Measurements from ENCODE around the gene URB2.
"Not testable (repeated sequence)": the region's sequence is repeated elsewhere in the genome, so short reads cannot be mapped to it uniquely, and the experiment has no call there.

Gene URB2

GRCh38 chr1:229595876-229596275 lies 30.2 kb upstream of the URB2 start:
- H3K27me3 ChIP-seq (ENCODE audit: control insufficient read depth in 1 of 2, insufficient read depth in 2 of 2, low read length in 2 of 2); H3K9ac ChIP-seq (ENCODE audit: low read length); H3K27ac ChIP-seq (ENCODE audit: low read depth, low read length); H3K9me3 ChIP-seq (ENCODE audit: low read length); H3K4me3 ChIP-seq (ENCODE audit: low read depth in 1 of 2, low read length in 2 of 2): not testable (repeated sequence)
- H3K36me3 ChIP-seq (ENCODE audit: insufficient read depth, low read length) = peaks cover 17% of the 10 kb centered on the region
- H3K4me1 ChIP-seq (ENCODE audit: insufficient read depth, low read length) = peaks cover 17% of the 10 kb centered on the region

DNA sequence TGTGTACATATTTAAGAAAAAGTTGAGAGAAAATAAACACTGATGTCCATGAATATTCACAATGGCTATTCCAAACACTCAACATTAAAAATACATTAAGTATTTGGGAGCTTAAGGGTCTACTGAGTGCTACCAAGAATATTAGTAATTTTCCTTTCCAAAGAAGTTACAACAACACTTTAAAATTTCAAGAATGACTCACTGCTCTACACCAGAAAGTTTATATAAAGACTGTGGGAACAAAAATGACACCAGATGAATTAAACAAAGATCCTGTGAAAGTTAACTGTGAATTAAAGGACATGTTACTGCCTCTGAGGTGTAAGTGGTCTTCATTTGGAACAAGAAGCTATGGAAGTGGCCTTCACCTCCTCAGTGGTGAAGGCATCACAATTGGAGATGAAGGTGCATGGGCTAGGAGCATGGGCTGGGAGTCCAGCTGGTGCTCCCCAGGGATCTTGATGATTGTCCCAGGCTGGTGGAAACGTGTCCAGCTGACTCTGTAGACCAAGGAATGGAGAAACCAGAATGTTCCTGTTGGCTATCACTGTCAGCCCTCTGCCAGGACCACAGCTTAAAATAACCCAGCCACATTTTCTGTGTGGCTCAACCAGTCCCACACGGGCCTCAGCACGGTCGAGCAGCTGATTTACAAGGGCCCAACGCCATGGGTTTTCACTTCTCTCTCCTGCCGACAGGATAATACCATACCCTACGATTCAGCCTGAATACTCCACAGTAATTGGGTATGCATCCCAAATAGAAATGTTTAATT lies 28.9 kb upstream of the URB2 start:
- Histone ChIP-seq H3K36me3 (ENCODE audit: insufficient read depth, low read length) (peaks cover 27% of the 10 kb centered on the region), H3K9me3 (ENCODE audit: low read length) (no peaks in the 10 kb centered on the region), H3K9ac (ENCODE audit: low read length) (no peak overlapping the region), H3K4me1 (ENCODE audit: insufficient read depth, low read length) (peaks cover 17% of the 10 kb centered on the region), H3K4me3 (ENCODE audit: low read depth in 1 of 2, low read length in 2 of 2) (no peak overlapping the region), H3K27me3 (ENCODE audit: control insufficient read depth in 1 of 2, insufficient read depth in 2 of 2, low read length in 2 of 2) (no peaks in the 10 kb centered on the region), H3K27ac (ENCODE audit: low read depth, low read length) (peak overlapping the region; percentile 35)

- Histone ChIP-seq H3K27ac (ENCODE audit: low read depth, low read length) (peak overlapping the region; percentile 22), H3K4me3 (ENCODE audit: low read depth in 1 of 2, low read length in 2 of 2) (no peak overlapping the region), H3K36me3 (ENCODE audit: insufficient read depth, low read length) (peaks cover 34% of the 10 kb centered on the region), H3K9ac (ENCODE audit: low read length) (no peak overlapping the region), H3K4me1 (ENCODE audit: insufficient read depth, low read length) (peaks cover 17% of the 10 kb centered on the region), H3K9me3 (ENCODE audit: low read length) (no peaks in the 10 kb centered on the region), H3K27me3 (ENCODE audit: control insufficient read depth in 1 of 2, insufficient read depth in 2 of 2, low read length in 2 of 2) (no peaks in the 10 kb centered on the region)
These were observed 28.2 kb upstream of the URB2 start for GRCh38 chr1:229597877-229598276.

- no peak overlapping the region for H3K27ac ChIP-seq (ENCODE audit: low read depth, low read length)
- H3K36me3 ChIP-seq (ENCODE audit: insufficient read depth, low read length) = peaks cover 37% of the 10 kb centered on the region
- H3K4me1 ChIP-seq (ENCODE audit: insufficient read depth, low read length) = peaks cover 17% of the 10 kb centered on the region
These were observed 26.7 kb upstream of the URB2 start for GRCh38 chr1:229599218-229599954.

DNA sequence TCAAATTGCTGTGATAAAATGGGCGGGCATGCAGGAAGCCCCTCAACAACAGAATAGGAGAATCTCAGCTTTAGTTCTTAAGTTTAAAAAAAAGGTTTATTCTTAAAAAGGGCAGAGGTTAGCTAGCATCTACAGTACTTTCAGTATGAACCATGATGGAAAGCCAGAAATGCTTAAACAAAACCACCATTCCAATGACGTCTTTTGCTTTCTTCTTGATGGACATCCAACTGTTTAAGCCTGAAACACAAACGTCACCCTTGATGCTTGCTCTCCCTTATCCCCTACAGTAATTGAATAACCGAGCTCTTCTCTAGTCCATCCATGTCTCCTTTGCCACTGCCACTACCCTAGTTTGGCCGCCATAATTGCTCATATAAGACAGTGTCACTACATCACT lies 25.8 kb upstream of the URB2 start:
- H3K27me3 ChIP-seq (ENCODE audit: control insufficient read depth in 1 of 2, insufficient read depth in 2 of 2, low read length in 2 of 2) = no peaks in the 10 kb centered on the region
- peaks cover 17% of the 10 kb centered on the region for H3K4me1 ChIP-seq (ENCODE audit: insufficient read depth, low read length)
- no peak overlapping the region for H3K4me3 ChIP-seq (ENCODE audit: low read depth in 1 of 2, low read length in 2 of 2)
- H3K36me3 ChIP-seq (ENCODE audit: insufficient read depth, low read length) = peaks cover 34% of the 10 kb centered on the region
- no peak overlapping the region for H3K9ac ChIP-seq (ENCODE audit: low read length)
- no peaks in the 10 kb centered on the region for H3K9me3 ChIP-seq (ENCODE audit: low read length)
- no peak overlapping the region for H3K27ac ChIP-seq (ENCODE audit: low read depth, low read length)

More at GRCh38 chr1:229599218-229599954, 26.7 kb upstream of the URB2 start:
- H3K27me3 ChIP-seq (ENCODE audit: control insufficient read depth in 1 of 2, insufficient read depth in 2 of 2, low read length in 2 of 2) = no peaks in the 10 kb centered on the region
- H3K9me3 ChIP-seq (ENCODE audit: low read length) = no peaks in the 10 kb centered on the region
- H3K4me3 ChIP-seq (ENCODE audit: low read depth in 1 of 2, low read length in 2 of 2) = no peak overlapping the region
- H3K9ac ChIP-seq (ENCODE audit: low read length) = no peak overlapping the region

GRCh38 chr1:229603371-229604005 lies 22.6 kb upstream of the URB2 start:
- Histone ChIP-seq H3K27me3 (ENCODE audit: control insufficient read depth in 1 of 2, insufficient read depth in 2 of 2, low read length in 2 of 2) (no peaks in the 10 kb centered on the region), H3K4me1 (ENCODE audit: insufficient read depth, low read length) (no peaks in the 10 kb centered on the region), H3K36me3 (ENCODE audit: insufficient read depth, low read length) (peaks cover 55% of the 10 kb centered on the region), H3K4me3 (ENCODE audit: low read depth in 1 of 2, low read length in 2 of 2) (no peak overlapping the region), H3K27ac (ENCODE audit: low read depth, low read length) (no peak overlapping the region), H3K9me3 (ENCODE audit: low read length) (no peaks in the 10 kb centered on the region), H3K9ac (ENCODE audit: low read length) (no peak overlapping the region)

DNA sequence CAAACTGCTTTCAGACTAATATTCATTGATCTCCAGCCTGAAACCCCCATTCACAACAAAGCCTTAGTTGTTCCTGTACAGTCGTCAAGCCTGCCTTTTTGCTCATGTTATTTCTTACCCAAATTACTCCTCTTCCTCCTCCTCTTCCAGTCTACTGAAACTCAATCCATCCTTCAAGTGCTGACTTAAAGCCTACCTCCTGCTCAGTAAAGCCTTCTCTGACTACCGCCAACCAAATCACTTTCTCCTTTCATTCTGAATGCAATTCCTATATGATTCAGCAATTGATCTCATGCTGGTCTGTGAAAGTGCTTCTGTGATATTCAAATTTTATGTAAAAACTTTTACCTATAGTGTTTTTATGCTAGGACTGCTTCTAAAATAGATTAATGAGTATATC lies 18.7 kb upstream of the URB2 start:
- Histone ChIP-seq H3K4me3 (ENCODE audit: low read depth in 1 of 2, low read length in 2 of 2) (no peak overlapping the region), H3K27ac (ENCODE audit: low read depth, low read length) (no peak overlapping the region), H3K4me1 (ENCODE audit: insufficient read depth, low read length) (no peaks in the 10 kb centered on the region), H3K27me3 (ENCODE audit: control insufficient read depth in 1 of 2, insufficient read depth in 2 of 2, low read length in 2 of 2) (no peaks in the 10 kb centered on the region), H3K36me3 (ENCODE audit: insufficient read depth, low read length) (peaks cover 77% of the 10 kb centered on the region), H3K9ac (ENCODE audit: low read length) (no peak overlapping the region), H3K9me3 (ENCODE audit: low read length) (no peaks in the 10 kb centered on the region)

GRCh38 chr1:229608590-229608989 lies 17.5 kb upstream of the URB2 start:
- Histone ChIP-seq H3K4me1 (ENCODE audit: insufficient read depth, low read length) (no peaks in the 10 kb centered on the region), H3K36me3 (ENCODE audit: insufficient read depth, low read length) (peaks cover 74% of the 10 kb centered on the region), H3K27ac (ENCODE audit: low read depth, low read length) (no peak overlapping the region), H3K27me3 (ENCODE audit: control insufficient read depth in 1 of 2, insufficient read depth in 2 of 2, low read length in 2 of 2) (no peaks in the 10 kb centered on the region), H3K4me3 (ENCODE audit: low read depth in 1 of 2, low read length in 2 of 2) (no peak overlapping the region), H3K9me3 (ENCODE audit: low read length) (no peaks in the 10 kb centered on the region), H3K9ac (ENCODE audit: low read length) (no peak overlapping the region)

GRCh38 chr1:229613938-229614337 lies 12.1 kb upstream of the URB2 start:
- Histone ChIP-seq H3K4me1 (ENCODE audit: insufficient read depth, low read length) (no peaks in the 10 kb centered on the region), H3K27ac (ENCODE audit: low read depth, low read length) (no peak overlapping the region), H3K27me3 (ENCODE audit: control insufficient read depth in 1 of 2, insufficient read depth in 2 of 2, low read length in 2 of 2) (no peaks in the 10 kb centered on the region)

GRCh38 chr1:229614701-229615100 lies 11.3 kb upstream of the URB2 start:
- Histone ChIP-seq H3K36me3 (ENCODE audit: insufficient read depth, low read length) (peaks cover 38% of the 10 kb centered on the region), H3K9me3 (ENCODE audit: low read length) (no peaks in the 10 kb centered on the region), H3K9ac (ENCODE audit: low read length) (no peak overlapping the region), H3K4me3 (ENCODE audit: low read depth in 1 of 2, low read length in 2 of 2) (no peak overlapping the region), H3K27me3 (ENCODE audit: control insufficient read depth in 1 of 2, insufficient read depth in 2 of 2, low read length in 2 of 2) (no peaks in the 10 kb centered on the region), H3K27ac (ENCODE audit: low read depth, low read length) (no peak overlapping the region), H3K4me1 (ENCODE audit: insufficient read depth, low read length) (peaks cover 3% of the 10 kb centered on the region)

More at GRCh38 chr1:229613938-229614337, 12.1 kb upstream of the URB2 start:
- H3K36me3 ChIP-seq (ENCODE audit: insufficient read depth, low read length) = peaks cover 46% of the 10 kb centered on the region
- no peaks in the 10 kb centered on the region for H3K9me3 ChIP-seq (ENCODE audit: low read length)
- no peak overlapping the region for H3K9ac ChIP-seq (ENCODE audit: low read length)
- no peak overlapping the region for H3K4me3 ChIP-seq (ENCODE audit: low read depth in 1 of 2, low read length in 2 of 2)

DNA sequence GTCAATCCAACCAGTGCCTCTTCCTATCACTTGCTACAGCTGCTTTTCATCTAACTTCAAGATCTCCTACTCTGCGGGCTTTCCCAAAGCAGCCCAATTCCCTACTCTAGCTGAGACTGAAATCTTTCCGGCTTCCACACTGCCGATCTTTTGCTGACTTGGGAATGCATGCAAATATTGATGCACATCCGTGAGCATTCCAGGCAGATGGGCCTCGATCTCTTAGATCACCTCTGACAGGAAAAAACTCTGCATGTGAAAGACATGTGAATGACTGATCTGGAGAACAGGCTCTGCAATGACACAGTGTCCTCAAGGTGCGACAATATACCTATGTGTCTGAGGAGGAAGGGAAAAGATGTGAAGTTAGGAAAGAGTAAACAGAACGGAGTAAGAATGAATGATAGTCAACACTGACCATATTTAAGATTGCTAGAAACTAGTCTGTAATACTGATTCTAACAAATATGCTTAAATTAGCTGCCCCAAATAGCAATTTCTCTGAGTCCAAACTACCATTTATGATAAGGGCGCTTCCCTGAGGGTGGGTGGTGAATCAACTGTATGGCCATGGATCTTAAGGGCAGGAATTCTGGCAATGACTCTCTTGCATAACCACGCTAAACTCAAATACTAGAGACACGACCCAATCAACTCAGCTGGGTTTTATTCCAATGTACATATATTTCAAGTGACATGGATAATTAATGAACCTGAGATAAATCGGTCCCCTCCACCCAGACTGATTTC lies 8.5 kb upstream of the URB2 start:
- H3K9ac ChIP-seq (ENCODE audit: low read length) = no peak overlapping the region
- no peak overlapping the region for H3K27ac ChIP-seq (ENCODE audit: low read depth, low read length)
- no peaks in the 10 kb centered on the region for H3K27me3 ChIP-seq (ENCODE audit: control insufficient read depth in 1 of 2, insufficient read depth in 2 of 2, low read length in 2 of 2)
- peaks cover 11% of the 10 kb centered on the region for H3K36me3 ChIP-seq (ENCODE audit: insufficient read depth, low read length)
- H3K9me3 ChIP-seq (ENCODE audit: low read length) = no peaks in the 10 kb centered on the region
- no peak overlapping the region for H3K4me3 ChIP-seq (ENCODE audit: low read depth in 1 of 2, low read length in 2 of 2)
- peaks cover 8% of the 10 kb centered on the region for H3K4me1 ChIP-seq (ENCODE audit: insufficient read depth, low read length)
